ENCODE data around the gene TRMT11. TPM values are rescaled to one million over a fixed set of nuclear protein-coding genes. Genes with fewer than 3 reads are reported as not detected.
A peak's percentile ranks its signal among the peaks of the same experiment; 100 is the strongest.

The TRMT11 gene
- total and polyA plus RNA-seq, 9 of the 15 experiments (the other 6 are each of a cell fraction or from before 2014, with no cell fraction given): 38.8 to 88.0 (median 59.8) TPM

DNA sequence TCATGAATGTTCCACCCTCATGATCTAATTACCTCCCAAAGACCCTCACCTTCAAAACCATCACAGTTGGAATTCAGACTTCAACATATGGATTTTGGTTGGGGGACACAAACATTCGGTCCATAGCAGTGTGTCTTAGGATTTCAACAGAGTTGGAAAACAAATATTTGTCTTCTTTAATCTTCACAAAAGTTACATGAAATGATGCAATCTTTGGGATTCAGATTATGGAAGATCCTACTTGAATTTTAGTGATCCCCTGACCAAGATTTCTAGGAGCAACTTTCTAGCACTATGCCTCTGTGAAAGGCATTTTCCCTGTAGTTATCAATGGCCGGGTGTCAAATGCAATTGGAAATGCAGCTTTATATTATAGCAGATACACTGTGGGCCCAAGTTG lies 86.5 kb downstream of the TRMT11 start:
- TF ChIP-seq, protein P1, sequence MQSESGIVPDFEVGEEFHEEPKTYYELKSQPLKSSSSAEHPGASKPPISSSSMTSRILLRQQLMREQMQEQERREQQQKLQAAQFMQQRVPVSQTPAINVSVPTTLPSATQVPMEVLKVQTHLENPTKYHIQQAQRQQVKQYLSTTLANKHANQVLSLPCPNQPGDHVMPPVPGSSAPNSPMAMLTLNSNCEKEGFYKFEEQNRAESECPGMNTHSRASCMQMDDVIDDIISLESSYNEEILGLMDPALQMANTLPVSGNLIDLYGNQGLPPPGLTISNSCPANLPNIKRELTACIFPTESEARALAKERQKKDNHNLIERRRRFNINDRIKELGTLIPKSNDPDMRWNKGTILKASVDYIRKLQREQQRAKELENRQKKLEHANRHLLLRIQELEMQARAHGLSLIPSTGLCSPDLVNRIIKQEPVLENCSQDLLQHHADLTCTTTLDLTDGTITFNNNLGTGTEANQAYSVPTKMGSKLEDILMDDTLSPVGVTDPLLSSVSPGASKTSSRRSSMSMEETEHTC (IDR thresholded peaks at IDR 0.05): no peak
- no peak for TF ChIP-seq CEBPG (CRISPR knock-in tag; IDR thresholded peaks at IDR 0.05)
- peak; percentile 35 to 66; a peak in 1 of 4 replicates for TF ChIP-seq CEBPG (tag; conservative IDR thresholded peaks at IDR 0.05 in 1 of 2, IDR thresholded peaks at IDR 0.05 in 1 of 2)
- TF ChIP-seq COPS2 (conservative IDR thresholded peaks at IDR 0.05): no peak
- TF ChIP-seq SRF (CRISPR knock-in tag; IDR thresholded peaks at IDR 0.05): no peak
- TF ChIP-seq NCOA2 (IDR thresholded peaks at IDR 0.05; ENCODE audit: partially characterized antibody in 2 of 2): no peak
- no peak for TF ChIP-seq NBN (IDR thresholded peaks at IDR 0.05; ENCODE audit: low read depth)
- TF ChIP-seq SNRNP70 (optimal IDR thresholded peaks at IDR 0.05; ENCODE audit: low read depth, low read length): no peak
- TF ChIP-seq CEBPB (tag; IDR thresholded peaks at IDR 0.05): peak; percentile 51
- TF ChIP-seq, protein P2, sequence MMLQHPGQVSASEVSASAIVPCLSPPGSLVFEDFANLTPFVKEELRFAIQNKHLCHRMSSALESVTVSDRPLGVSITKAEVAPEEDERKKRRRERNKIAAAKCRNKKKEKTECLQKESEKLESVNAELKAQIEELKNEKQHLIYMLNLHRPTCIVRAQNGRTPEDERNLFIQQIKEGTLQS (IDR thresholded peaks at IDR 0.05): peak; percentile 54; the same call in 1 of the 2 replicates
- TF ChIP-seq, protein P2 (CRISPR knock-in tag; conservative IDR thresholded peaks at IDR 0.05): no peak
- TF ChIP-seq ZNF217 (CRISPR knock-in tag; IDR thresholded peaks at IDR 0.05): no peak
- TF ChIP-seq ZNF124 (CRISPR knock-in tag; IDR thresholded peaks at IDR 0.05): no peak
- no peak for TF ChIP-seq ZNF444 (CRISPR knock-in tag; IDR thresholded peaks at IDR 0.05)
- no peaks in the 10 kb centered on the region for H3K27me3 ChIP-seq (ENCODE audit: control insufficient read depth in 2 of 2, insufficient read depth in 2 of 2, low read length in 2 of 2)
- 0 out of 2 replicates have a peak, but pooled peaks cover 4% of the 10 kb centered on the region for H3K9me3 ChIP-seq (replicated peaks; ENCODE audit: control insufficient read depth, insufficient read depth, low read depth, low read length)
- POLR2A ChIA-PET: no interaction called here
- intact Hi-C loops (cut with micrococcal nuclease): no loop called here
- H2AFZ ChIP-seq (ENCODE audit: low read depth, low read length): no peak overlapping the region
- WGBS (ENCODE audit: insufficient coverage, low coverage, missing lambda C conversion rate): 94% methylated on average over 2 of the region's 2 CpGs
- H3K79me2 ChIP-seq (ENCODE audit: control insufficient read depth, insufficient read depth, low read length): no peaks in the 10 kb centered on the region; the same call in 2 of the 3 replicates
- in situ Hi-C loops (cut with MboI): no loop called here
- no peak overlapping the region for H3K27ac ChIP-seq (ENCODE audit: extremely low read depth, low read depth, low read length)
- peaks cover 0 to 29% of the 10 kb centered on the region in 2 experiments; a peak in 4 of 5 replicates for H3K4me1 ChIP-seq (replicated peaks in 1 of 2; ENCODE audit: control insufficient read depth in 2 of 2, insufficient read depth in 2 of 2, low read length in 2 of 2)
- H4K20me1 ChIP-seq (replicated peaks; ENCODE audit: control insufficient read depth, insufficient read depth, low read length): no peaks in the 10 kb centered on the region
- CTCF ChIA-PET (ENCODE audit: low intra/inter-chr PET ratio): no interaction called here
- FAIRE-seq (no peak), DNase-seq (ENCODE audit: extremely low read depth in 1 of 4, low spot score in 3 of 4) (no peak), ATAC-seq (no peak)
- no peak overlapping the region for H3K4me3 ChIP-seq
- no peak overlapping the region for H3K9ac ChIP-seq (ENCODE audit: insufficient read depth in 1 of 2, low read depth in 2 of 2, low read length in 2 of 2)
- no TSS peak for BruUV-seq (replicated peaks)
- H3K9me1 ChIP-seq (ENCODE audit: control insufficient read depth, insufficient read depth, low read length): no peaks in the 10 kb centered on the region
- H3K4me2 ChIP-seq (ENCODE audit: insufficient read depth, low read length): no peak overlapping the region
- peaks cover 8% of the 10 kb centered on the region for H3K36me3 ChIP-seq (ENCODE audit: control insufficient read depth, insufficient read depth, low read length)

Data from K562 (cell line).